ENCODE data around the gene TIMM9. TPM values are rescaled to one million over a fixed set of nuclear protein-coding genes. Genes with fewer than 3 reads are reported as not detected.
A peak's percentile ranks its signal among the peaks of the same experiment; 100 is the strongest.

Gene TIMM9
- polyA plus RNA-seq, 1 donor (not counting 4 experiments of a cell fraction or from before 2014, with no cell fraction given), result 29.6 TPM

GRCh38 chr14:58395562-58395811 lies 31.8 kb downstream of the TIMM9 start:
- peak overlapping the region; percentile 88 for H3K4me2 ChIP-seq (ENCODE audit: control insufficient read depth, extremely low read depth, insufficient read depth, low read depth, low read length)
- H3K27ac ChIP-seq (ENCODE audit: control insufficient read depth, insufficient read depth, low read length), result no peak overlapping the region
- dilution Hi-C loops (cut with MboI; ENCODE audit: extremely low pct_ligation_motif_present, low sequenced_read_pairs), result no loop called here
- no peak overlapping the region for H3K9ac ChIP-seq (ENCODE audit: control insufficient read depth, extremely low read depth, insufficient read depth, low read length)
- H3K36me3 ChIP-seq (ENCODE audit: control insufficient read depth in 2 of 2, extremely low read depth in 1 of 2, insufficient read depth in 2 of 2, low read length in 2 of 2), result no peaks in the 10 kb centered on the region
- no peaks in the 10 kb centered on the region for H3K9me3 ChIP-seq (ENCODE audit: control insufficient read depth, low read depth, low read length)
- peak overlapping the region; percentile 81 for H2AFZ ChIP-seq (ENCODE audit: control insufficient read depth, low read length)
- peak overlapping the region in 1 of 3 experiments; percentile 56 for H3K4me3 ChIP-seq (ENCODE audit: control insufficient read depth in 2 of 3, extremely low read depth in 1 of 3, insufficient read depth in 2 of 3, low read depth in 1 of 3, low read length in 3 of 3)
- no peaks in the 10 kb centered on the region for H4K20me1 ChIP-seq (ENCODE audit: control insufficient read depth, extremely low read depth, insufficient read depth, low read length)
- no peak for TF ChIP-seq CTCF (optimal IDR thresholded peaks at IDR 0.05 in 1 of 3, IDR thresholded peaks at IDR 0.05 in 1 of 3, conservative IDR thresholded peaks at IDR 0.05 in 1 of 3; ENCODE audit: extremely low read depth in 1 of 3, insufficient read depth in 2 of 3, low read length in 3 of 3)
- no peak for TF ChIP-seq EZH2 (IDR thresholded peaks at IDR 0.05; ENCODE audit: low read length)
- H3K79me2 ChIP-seq (ENCODE audit: control insufficient read depth, insufficient read depth, low read length), result no peaks in the 10 kb centered on the region
- DNase-seq (ENCODE audit: low read depth, low spot score), result no peak
- H3K27me3 ChIP-seq (ENCODE audit: control insufficient read depth, extremely low read depth, insufficient read depth, low read length), result no peaks in the 10 kb centered on the region
- FAIRE-seq, result no peak
- no peaks in the 10 kb centered on the region for H3K9me1 ChIP-seq (ENCODE audit: control insufficient read depth, extremely low read depth, insufficient read depth, low read length)
- H3K4me1 ChIP-seq (ENCODE audit: control insufficient read depth, extremely low read depth, insufficient read depth, low read length), result peaks cover 4% of the 10 kb centered on the region

DNA sequence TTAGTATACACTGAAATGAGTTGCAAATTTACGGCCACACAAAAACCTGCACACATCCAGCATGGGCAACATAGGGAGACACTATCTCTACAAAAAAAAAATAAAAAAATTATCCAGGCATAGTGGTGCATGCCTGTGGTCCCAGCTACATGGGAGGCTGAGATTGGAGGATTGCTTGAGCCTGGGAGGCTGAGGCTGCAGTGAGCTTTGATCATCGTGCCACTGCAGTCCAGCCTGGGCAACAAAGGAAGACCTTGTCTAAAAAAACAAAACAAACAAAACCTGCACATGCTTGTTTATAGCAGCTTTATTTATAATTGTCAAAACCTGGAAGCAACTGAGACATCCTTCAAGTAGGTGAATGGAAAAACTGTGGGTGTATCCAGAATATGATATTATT lies 36.5 kb downstream of the TIMM9 start:
- Histone ChIP-seq H3K4me1 (ENCODE audit: control insufficient read depth, extremely low read depth, insufficient read depth, low read length) (peaks cover 4% of the 10 kb centered on the region), H3K4me2 (ENCODE audit: control insufficient read depth, extremely low read depth, insufficient read depth, low read depth, low read length) (no peak overlapping the region), H3K27ac (ENCODE audit: control insufficient read depth, insufficient read depth, low read length) (no peak overlapping the region), H2AFZ (ENCODE audit: control insufficient read depth, low read length) (no peak overlapping the region), H4K20me1 (ENCODE audit: control insufficient read depth, extremely low read depth, insufficient read depth, low read length) (no peaks in the 10 kb centered on the region), H3K9ac (ENCODE audit: control insufficient read depth, extremely low read depth, insufficient read depth, low read length) (no peak overlapping the region), H3K36me3 (ENCODE audit: control insufficient read depth in 2 of 2, extremely low read depth in 1 of 2, insufficient read depth in 2 of 2, low read length in 2 of 2) (no peaks in the 10 kb centered on the region), H3K9me3 (ENCODE audit: control insufficient read depth, low read depth, low read length) (no peaks in the 10 kb centered on the region), H3K27me3 (ENCODE audit: control insufficient read depth, extremely low read depth, insufficient read depth, low read length) (no peaks in the 10 kb centered on the region), H3K79me2 (ENCODE audit: control insufficient read depth, insufficient read depth, low read length) (no peaks in the 10 kb centered on the region), H3K9me1 (ENCODE audit: control insufficient read depth, extremely low read depth, insufficient read depth, low read length) (no peaks in the 10 kb centered on the region), H3K4me3 (ENCODE audit: control insufficient read depth in 2 of 3, extremely low read depth in 1 of 3, insufficient read depth in 2 of 3, low read depth in 1 of 3, low read length in 3 of 3) (no peak overlapping the region)
- FAIRE-seq (no peak), DNase-seq (ENCODE audit: low read depth, low spot score) (no peak)
- dilution Hi-C loops (cut with MboI; ENCODE audit: extremely low pct_ligation_motif_present, low sequenced_read_pairs), result no loop called here
- TF ChIP-seq CTCF (optimal IDR thresholded peaks at IDR 0.05 in 1 of 3, IDR thresholded peaks at IDR 0.05 in 1 of 3, conservative IDR thresholded peaks at IDR 0.05 in 1 of 3; ENCODE audit: extremely low read depth in 1 of 3, insufficient read depth in 2 of 3, low read length in 3 of 3) (no peak), EZH2 (IDR thresholded peaks at IDR 0.05; ENCODE audit: low read length) (no peak)
